HepG2 (cell line): ENCODE results near the gene AMIGO2. TPM values are rescaled to one million over a fixed set of nuclear protein-coding genes. Genes with fewer than 3 reads are reported as not detected.

Experiments used
- ATAC-seq: fragments of 200-7000 bp; cut with Tn5 transposase; 3 replicates; pipeline ENCODE4 v1.9.1; 2020; ENCODE audit warnings: mild to moderate bottlenecking, moderate library complexity
- BruUV-seq: library from RNA; stranded (reverse); fragments of 400-500 nt; replicated peaks from 2 replicates; lab custom pipeline; 2021; lab: Mats Ljungman, UMichigan
- CTCF ChIA-PET: fragments of 300-600 bp; formaldehyde crosslinking; extraction: SDS; loops from one replicate; lab custom pipeline; 2021; ENCODE audit warnings: low total read pairs, inconsistent platforms, low intra/inter-chr PET ratio; lab: Yijun Ruan, JAX
- POLR2A ChIA-PET: fragments of 350-600 bp; sonication (Branson Sonifier 250); formaldehyde crosslinking; loops from one replicate; lab custom pipeline; 2020; ENCODE audit warnings: antibody characterized with exemption, inconsistent platforms; lab: Yijun Ruan, JAX
- DNase-seq: peaks from one replicate; pipeline ENCODE4 v3.0.0-alpha.2; 2015; ENCODE audit warnings: low spot score
- FAIRE-seq: peaks from 3 replicates; lab custom pipeline; 2011; peaks lifted over from hg19 to GRCh38; lab: Jason Lieb, UNC
- H2AFZ ChIP-seq: one replicate; pipeline ENCODE4 v1.6.1; 2011; ENCODE audit warnings: low read length, inconsistent platforms
- H3K27ac ChIP-seq: fragments of 300-600 bp; 3 replicates; pipeline ENCODE4 v1.8.0; 2011; ENCODE audit warnings: mixed run types, mild to moderate bottlenecking, mixed read lengths, low read length, inconsistent platforms; ENCODE audit not compliant: insufficient read depth; ENCODE audit errors: extremely low read length
- H3K27me3 ChIP-seq, 2 experiments: fragments of 200-600 bp in 1 of 2; 2 replicates in 1 of 2; 3 replicates in 1 of 2; pipeline versions ENCODE4 v1.6.0 to v1.8.0; 2011; ENCODE audit warnings: low read length in 2 of 2, mild to moderate bottlenecking in 2 of 2, moderate library complexity in 2 of 2, inconsistent platforms in 1 of 2; ENCODE audit not compliant: insufficient read depth in 2 of 2, control insufficient read depth in 1 of 2
- H3K36me3 ChIP-seq, 2 experiments: fragments of 200-600 bp in 1 of 2; replicated peaks in 1 of 2; 2 replicates in 1 of 2; 3 replicates in 1 of 2; pipeline versions ENCODE4 v1.5.1 to v1.8.0; 2011; ENCODE audit warnings: low read length in 2 of 2, inconsistent platforms in 1 of 2; ENCODE audit not compliant: insufficient read depth in 2 of 2, control insufficient read depth in 1 of 2
- H3K4me1 ChIP-seq: 2 replicates; pipeline ENCODE4 v1.5.1; 2012; ENCODE audit warnings: low read length, inconsistent platforms; ENCODE audit not compliant: insufficient read depth
- H3K4me2 ChIP-seq: 2 replicates; pipeline ENCODE4 v1.6.0; 2011; ENCODE audit warnings: low read depth, low read length, inconsistent platforms
- H3K4me3 ChIP-seq, 3 experiments: fragments of 200-600 bp in 1 of 3; sonication (generic), shearing (Covaris generic) in 1 of 3; replicated peaks in 1 of 3; 2 replicates each; pipeline ENCODE4 v1.5.1; 2011 to 2016; ENCODE audit warnings: low read length in 3 of 3, inconsistent platforms in 2 of 3, low read depth in 2 of 3, mild to moderate bottlenecking in 2 of 3, control low read depth in 1 of 3, mixed read lengths in 1 of 3; ENCODE audit not compliant: insufficient read depth in 1 of 3
- H3K79me2 ChIP-seq: one replicate; pipeline ENCODE4 v1.6.1; 2011; ENCODE audit warnings: low read length, inconsistent platforms; ENCODE audit not compliant: insufficient read depth
- H3K9ac ChIP-seq: 2 replicates; pipeline ENCODE4 v1.6.0; 2011; ENCODE audit warnings: mild to moderate bottlenecking, low read depth, low read length, inconsistent platforms; ENCODE audit not compliant: insufficient read depth
- H3K9me3 ChIP-seq: 2 replicates; pipeline ENCODE4 v1.5.1; 2012; ENCODE audit warnings: mild to moderate bottlenecking, low read length
- H4K20me1 ChIP-seq: 2 replicates; pipeline ENCODE4 v1.6.0; 2011; ENCODE audit warnings: inconsistent platforms, mild to moderate bottlenecking, low read length, moderate library complexity; ENCODE audit not compliant: insufficient read depth
- DR1 ChIP-seq: sonication (generic); formaldehyde crosslinking; IDR thresholded peaks from 2 replicates; pipeline ENCODE4 v1.8.0; 2021; ENCODE audit warnings: mild to moderate bottlenecking, missing genetic modification reagents, inconsistent platforms
- NCOR1 ChIP-seq: fragments of 200-600 bp; sonication (generic); IDR thresholded peaks from 2 replicates; pipeline ENCODE4 v1.7.0; 2017; ENCODE audit warnings: antibody characterized with exemption, low read length, borderline replicate concordance
- THAP9 ChIP-seq: sonication (generic); formaldehyde crosslinking; IDR thresholded peaks from 2 replicates; pipeline ENCODE4; 2020; ENCODE audit warnings: missing genetic modification reagents, mild to moderate bottlenecking, borderline replicate concordance
- WIZ ChIP-seq: sonication (generic); formaldehyde crosslinking; IDR thresholded peaks from 2 replicates; pipeline ENCODE4 v1.5.1; 2020; ENCODE audit warnings: mild to moderate bottlenecking, missing genetic modification reagents
- ZBTB25 ChIP-seq: IDR thresholded peaks from 2 replicates; pipeline ENCODE4 v1.6.1; 2018; ENCODE audit warnings: missing genetic modification reagents
- ZNF275 ChIP-seq: sonication (generic); formaldehyde crosslinking; IDR thresholded peaks from 2 replicates; pipeline ENCODE4 v1.8.0; 2022; ENCODE audit warnings: missing genetic modification reagents, mild to moderate bottlenecking, inconsistent platforms, borderline replicate concordance
- ZNF407 ChIP-seq: sonication (generic); formaldehyde crosslinking; IDR thresholded peaks from one replicate; pipeline ENCODE4 v1.5.1; 2020; ENCODE audit warnings: mild to moderate bottlenecking, missing genetic modification reagents; ENCODE audit errors: not compliant biosample characterization
- ZNF468 ChIP-seq: sonication (generic); formaldehyde crosslinking; IDR thresholded peaks from 2 replicates; pipeline ENCODE4 v1.8.0; 2022; ENCODE audit warnings: mild to moderate bottlenecking, moderate library complexity, missing genetic modification reagents
- ZNF605 ChIP-seq: sonication (generic); formaldehyde crosslinking; IDR thresholded peaks from 2 replicates; pipeline ENCODE4 v1.8.0; 2022; ENCODE audit warnings: mild to moderate bottlenecking, missing genetic modification reagents
- WGBS: methylation state at CpG from one replicate; pipeline ENCODE4 v1.1.6; 2017; ENCODE audit warnings: low lambda C conversion rate; 5-methylcytosine and 5-hydroxymethylcytosine counted together
- in situ Hi-C: cut with HindIII; loops from 2 replicates; pipeline ENCODE4 v1.10.0; 2017; ENCODE audit warnings: low pct_unique_long_range_greater_than_20kb; ENCODE audit not compliant: extremely low pct_ligation_motif_present
- intact Hi-C: fragments of 100-400 bp; cut with micrococcal nuclease; formaldehyde crosslinking; loops from one replicate; pipeline ENCODE4 v1.10.0; 2022; ENCODE audit not compliant: unreplicated experiment
- polyA plus RNA-seq, 8 experiments: library from polyadenylated mRNA; depleted of rRNA in 3 of 8; stranded (reverse) in 7 of 8; unstranded in 1 of 8; fragments of >200 nt; fragmentation: Illumina TruSeq in 4 of 8; extraction: Trizol in 4 of 8; gene quantifications; 2 replicates each; pipeline versions ENCODE4 v1.2.1 to v1.2.3, GENCODE V29; 2011 to 2016; ENCODE audit warnings: low read depth in 4 of 8, missing spikeins in 1 of 8, mixed read lengths in 1 of 8; ENCODE audit not compliant: insufficient read depth in 1 of 8
- total RNA-seq, 5 experiments: library from RNA; depleted of rRNA; stranded (reverse); fragments of >200 nt; fragmentation: Illumina TruSeq; extraction: Trizol; gene quantifications; 2 replicates each; pipeline ENCODE4 v1.2.3, GENCODE V29; 2016; ENCODE audit warnings: low read depth in 1 of 5

The AMIGO2 gene
- total and polyA plus RNA-seq, 2 of the 13 experiments (the other 11 are each of a cell fraction or from before 2014, with no cell fraction given), result not detected

GRCh38 chr12:47122602-47123001, 42.8 kb upstream of the AMIGO2 start (continued):
- TF ChIP-seq ZNF468 (CRISPR knock-in tag) (no peak), NCOR1 (no peak), ZNF407 (no peak)

GRCh38 chr12:47121146-47121545, 41.4 kb upstream of the AMIGO2 start:
- DNase-seq (no peak), FAIRE-seq (no peak), ATAC-seq (no peak)
- no peak overlapping the region for H3K4me3 ChIP-seq
- H3K9ac ChIP-seq, result no peak overlapping the region
- no peaks in the 10 kb centered on the region for H3K4me1 ChIP-seq
- no TSS peak for BruUV-seq
- 58% methylated on average over 5 of the region's 5 CpGs for WGBS
- H3K36me3 ChIP-seq, result no peaks in the 10 kb centered on the region
- no peak overlapping the region for H2AFZ ChIP-seq
- no peaks in the 10 kb centered on the region for H4K20me1 ChIP-seq
- H3K27ac ChIP-seq, result no peak overlapping the region
- in situ Hi-C loops, result no loop called here
- CTCF ChIA-PET, result no interaction called here
- no peak overlapping the region for H3K4me2 ChIP-seq
- no peaks in the 10 kb centered on the region for H3K27me3 ChIP-seq
- intact Hi-C loops, result no loop called here
- POLR2A ChIA-PET, result no interaction called here
- H3K9me3 ChIP-seq, result no peaks in the 10 kb centered on the region
- no peaks in the 10 kb centered on the region for H3K79me2 ChIP-seq
- no peak for TF ChIP-seq WIZ
- TF ChIP-seq ZNF275, result no peak
- no peak for TF ChIP-seq DR1 (CRISPR knock-in tag)
- TF ChIP-seq ZNF605 (CRISPR knock-in tag), result no peak
- no peak for TF ChIP-seq ZBTB25 (CRISPR knock-in tag)
- TF ChIP-seq THAP9 (CRISPR knock-in tag), result no peak
